Fibroblast of skin of left quadriceps (primary cell): Measurements from ENCODE around the gene VSIG10L.

Experiments used
- DNase-seq, 2 experiments: peaks; one replicate each; pipeline ENCODE4 v3.0.0-alpha.2; 2013; ENCODE audit warnings: low read depth in 2 of 2

The VSIG10L gene

DNA sequence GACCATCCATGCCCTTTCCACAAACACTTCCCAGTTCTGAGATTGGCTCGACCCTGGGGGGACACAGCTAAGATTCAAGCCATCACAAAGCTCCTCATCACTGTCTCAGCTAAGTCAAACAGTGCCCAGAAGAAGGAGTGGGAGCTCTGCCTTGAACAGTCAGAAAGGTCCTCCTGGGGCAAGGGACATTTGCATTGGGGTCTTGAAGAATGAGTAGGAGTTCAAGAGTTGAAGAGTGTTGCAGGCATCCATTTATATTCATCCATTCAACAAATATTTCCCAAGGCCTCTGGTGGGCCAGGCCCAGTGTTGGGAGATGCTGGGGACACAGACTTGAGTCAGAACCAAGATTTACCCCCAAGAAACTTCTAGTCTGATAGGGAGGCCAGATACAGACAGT lies 24.0 kb downstream of the VSIG10L start:
- DNase-seq, result no peak

DNA sequence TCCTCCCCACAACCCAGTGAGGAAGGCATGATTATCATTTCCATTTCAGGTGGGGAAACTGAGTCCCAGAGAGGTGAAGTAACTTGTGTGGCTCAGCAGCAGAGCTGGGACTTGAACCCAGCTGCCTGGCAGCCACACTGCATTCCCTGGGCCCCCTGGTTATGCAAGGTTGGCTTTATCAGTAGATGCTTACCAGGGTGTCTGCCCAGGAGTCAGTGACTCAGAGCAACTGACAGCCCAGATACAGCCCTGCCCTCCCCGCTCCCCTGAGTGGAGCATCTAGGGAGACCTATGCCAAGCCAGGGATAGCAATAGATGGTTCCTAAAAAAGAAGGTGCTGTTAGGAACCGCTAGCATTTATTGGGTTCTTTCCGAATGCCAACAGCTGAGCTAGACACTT lies 24.6 kb downstream of the VSIG10L start:
- no peak for DNase-seq

DNA sequence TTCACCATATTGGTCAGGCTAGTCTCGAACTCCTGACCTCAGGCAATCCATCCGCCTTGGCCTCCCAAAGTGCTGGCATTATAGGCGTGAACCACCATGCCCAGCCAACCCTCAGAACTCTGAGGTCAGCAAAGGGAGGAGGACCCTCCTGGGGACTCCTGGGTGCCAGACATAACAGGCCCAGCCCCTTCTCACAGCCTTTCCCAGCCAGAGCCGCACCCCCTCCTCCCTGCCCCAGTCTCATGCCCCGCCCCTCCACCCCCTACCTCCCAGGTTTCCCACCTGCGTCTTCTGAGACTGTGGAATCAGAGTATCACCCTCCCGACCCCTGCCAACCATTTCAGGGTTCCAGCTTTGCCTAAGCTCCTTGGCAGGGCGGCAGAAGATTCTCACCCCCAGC lies 25.3 kb downstream of the VSIG10L start:
- DNase-seq, result no peak

DNA sequence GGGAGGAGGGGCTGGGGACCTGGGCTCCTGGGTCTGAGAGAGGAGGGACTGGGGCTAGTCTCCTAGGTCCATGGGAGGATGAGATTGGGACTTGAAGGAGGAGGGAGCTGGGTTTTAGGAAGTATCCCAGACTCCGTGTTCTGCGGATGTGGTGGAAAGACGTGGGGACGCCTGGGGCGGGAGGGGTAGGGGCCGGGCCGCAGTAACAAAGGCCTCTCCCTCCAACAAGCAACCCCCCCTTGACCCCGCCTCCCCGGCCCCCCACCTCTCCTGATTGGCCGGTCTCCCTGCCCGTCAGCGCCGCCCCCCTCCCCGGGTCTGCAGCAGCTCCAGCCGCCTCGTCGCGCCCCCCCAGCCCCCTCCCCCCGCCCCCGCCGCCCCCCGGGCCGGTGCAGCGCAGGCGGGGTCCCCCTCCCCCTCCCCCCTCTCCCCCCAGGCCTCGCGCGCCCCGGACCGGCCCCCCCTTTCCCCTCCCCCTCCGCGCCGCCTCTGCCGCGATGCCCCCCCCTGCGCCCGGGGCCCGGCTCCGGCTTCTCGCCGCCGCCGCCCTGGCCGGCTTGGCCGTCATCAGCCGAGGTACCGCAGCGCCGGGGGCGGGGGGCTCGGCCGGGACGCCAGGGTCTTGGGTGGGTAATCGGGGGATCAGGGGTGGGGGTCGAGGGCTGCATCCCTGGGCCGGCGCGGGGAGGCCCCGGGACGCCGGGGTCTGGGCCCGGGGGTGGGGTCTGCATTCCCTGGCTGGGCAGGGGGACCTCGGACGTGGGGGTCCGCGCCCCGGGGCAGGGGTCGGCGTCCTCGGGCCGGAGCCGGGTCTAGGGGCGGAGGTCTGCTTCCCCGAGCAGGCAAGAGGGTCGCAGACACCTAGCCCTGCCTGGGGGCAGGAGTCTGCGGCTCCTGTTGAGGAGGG lies 30.3 kb downstream of the VSIG10L start, which contains the start of gene IGLON5:
TSS of gene IGLON5 (plus strand) at position 294 of the 907 bp plus-strand sequence. CDS start at position 498, 204 bp downstream.
- DNase-seq, result no peak

DNA sequence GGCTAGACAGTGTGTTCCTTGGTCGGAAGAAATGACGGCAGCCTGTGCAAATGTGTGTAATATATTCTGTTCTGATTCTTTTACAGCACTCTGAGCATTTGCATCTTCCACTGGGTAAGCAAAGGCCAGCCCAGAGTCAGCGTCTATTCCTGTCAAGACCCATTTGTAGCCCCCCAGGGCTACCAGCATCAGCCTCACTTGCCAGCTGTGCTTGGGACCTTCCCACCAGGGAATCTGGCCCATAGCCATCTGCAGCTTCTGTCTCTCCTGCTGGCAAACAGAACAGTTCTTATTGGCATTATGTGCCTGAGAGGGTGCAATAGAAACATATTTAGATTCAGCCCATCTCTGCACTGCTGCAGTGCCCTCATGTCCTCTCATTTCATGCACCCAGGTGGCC lies 36.5 kb downstream of the VSIG10L start:
- DNase-seq, result no peak

DNA sequence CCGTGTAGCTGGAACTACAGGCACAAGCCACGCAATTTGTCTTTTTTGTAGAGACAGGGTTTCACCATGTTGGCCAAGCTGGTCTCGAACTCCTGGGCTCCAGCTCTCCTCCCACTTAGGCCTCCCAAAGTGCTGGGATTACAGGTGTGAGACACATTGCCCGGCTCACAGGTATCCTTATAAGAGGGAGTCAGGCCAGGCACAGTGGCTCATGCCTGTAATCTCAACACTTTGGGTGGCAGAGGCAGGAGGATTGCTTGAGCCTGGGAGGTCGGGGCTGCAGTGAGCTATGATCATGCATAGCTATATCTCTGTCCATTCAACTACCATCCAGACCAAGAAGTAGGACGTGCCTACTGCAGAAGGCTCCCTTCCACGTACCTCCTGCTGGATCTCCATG lies 40.7 kb downstream of the VSIG10L start:
- no peak for DNase-seq

DNA sequence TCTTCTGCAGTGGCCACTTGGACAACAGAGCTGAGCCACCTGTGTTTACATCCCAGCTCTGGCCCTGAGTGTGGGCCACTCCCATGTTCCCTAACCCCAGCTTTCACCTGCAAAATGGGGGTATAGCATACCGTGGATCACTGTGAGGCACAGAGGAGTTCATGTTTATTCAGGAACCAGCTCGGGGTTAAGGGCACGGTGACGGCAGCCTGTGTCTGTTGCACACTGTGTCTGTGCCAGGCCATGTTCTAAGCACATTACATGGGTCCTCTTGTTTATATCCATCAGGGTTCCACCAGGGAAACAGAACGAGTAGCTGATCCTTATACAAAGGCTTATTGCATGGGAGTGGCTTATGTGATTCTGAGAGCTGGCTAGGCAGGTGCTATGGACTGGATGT lies 44.5 kb downstream of the VSIG10L start:
- DNase-seq, result no peak

DNA sequence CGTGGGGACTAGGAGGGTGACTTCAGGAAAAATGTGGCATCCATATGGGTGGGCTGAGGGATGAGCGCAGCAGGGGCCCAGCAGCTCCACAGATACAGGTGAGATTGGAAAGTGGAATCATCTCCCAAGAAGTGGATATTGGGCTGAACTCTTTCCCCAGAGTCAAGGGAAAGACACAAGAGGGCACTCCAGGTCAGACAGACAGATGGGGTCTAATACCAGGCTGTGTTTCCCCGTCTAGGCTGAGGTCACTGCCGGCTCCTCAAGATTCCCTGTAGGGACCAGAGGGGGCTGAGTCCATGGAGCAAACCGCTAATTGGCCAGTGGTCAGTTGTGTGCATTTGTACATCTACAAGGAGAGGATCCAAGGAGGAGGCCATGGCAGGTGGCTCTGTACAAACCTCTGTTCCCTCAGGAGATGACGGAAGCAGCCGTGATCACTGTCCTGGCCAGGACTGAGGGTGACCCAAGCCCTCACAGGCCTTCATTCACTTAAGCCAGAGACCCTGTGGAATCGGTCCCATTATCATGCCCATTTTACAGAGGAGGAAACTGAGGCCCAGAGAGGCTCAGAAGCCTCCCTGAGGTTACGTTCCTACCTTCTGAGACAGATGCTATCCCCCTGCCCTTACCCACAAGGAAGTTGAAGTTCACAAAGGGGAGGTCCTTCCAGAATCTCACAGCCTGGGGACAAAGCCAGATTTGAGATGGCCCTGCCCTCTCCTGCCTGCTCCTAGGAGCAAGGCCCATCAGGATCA lies 45.4 kb downstream of the VSIG10L start:
- DNase-seq, result no peak

DNA sequence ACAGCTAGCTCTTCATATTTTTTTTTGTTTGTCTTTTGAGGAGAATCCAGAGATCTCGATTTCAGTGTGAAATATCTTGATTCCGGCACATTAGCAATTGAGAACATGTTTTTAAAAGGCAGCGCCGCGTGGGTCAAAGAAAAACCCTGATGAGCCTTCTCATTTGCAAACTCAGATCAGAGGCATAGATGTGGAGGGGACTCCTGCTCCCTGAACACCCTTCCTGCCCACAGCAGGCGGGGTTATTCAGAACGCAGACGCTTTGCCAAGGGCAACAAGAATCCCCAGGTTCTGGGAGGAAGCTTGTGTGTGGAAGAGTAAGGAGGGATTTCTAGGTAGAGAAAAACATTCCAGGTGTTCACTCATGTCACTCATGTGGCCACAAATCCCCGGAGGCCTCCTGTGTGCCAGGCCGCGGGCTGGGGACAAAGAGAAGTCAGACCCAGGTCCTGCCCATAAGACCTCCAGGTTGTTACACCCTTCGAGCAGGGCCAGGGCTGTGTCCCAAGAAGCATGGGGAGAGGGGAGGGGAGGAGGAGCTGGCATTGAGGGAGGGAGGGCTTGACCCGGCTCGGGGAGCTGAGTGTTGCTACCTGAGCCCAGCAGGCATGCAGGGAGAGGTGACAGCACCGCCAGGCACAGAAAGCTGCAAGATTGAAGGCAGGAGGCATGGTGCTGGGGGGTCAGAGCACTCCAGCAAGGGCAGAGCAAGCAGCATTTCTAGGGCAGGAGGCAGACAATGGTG lies 46.4 kb downstream of the VSIG10L start:
- no peak for DNase-seq

DNA sequence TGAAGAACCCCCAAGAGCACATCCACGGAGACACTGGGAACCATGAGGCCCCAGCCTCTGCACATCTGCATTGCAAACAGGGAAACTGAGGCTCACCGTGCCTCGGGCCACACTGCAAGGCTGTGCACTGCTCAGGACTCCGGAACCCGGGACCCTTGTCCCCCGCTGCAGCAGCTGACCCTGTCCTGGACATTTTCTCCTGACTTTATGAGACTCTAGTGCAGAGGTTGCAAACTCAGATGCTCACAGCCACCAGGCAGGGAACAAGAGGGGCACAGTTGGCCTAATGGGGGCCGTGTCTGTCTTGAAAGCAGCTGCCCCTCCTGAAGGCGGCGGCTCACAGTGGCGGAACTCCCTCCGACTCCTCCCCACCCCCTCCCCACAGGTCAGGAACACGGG lies 47.0 kb downstream of the VSIG10L start:
- DNase-seq, result no peak

DNA sequence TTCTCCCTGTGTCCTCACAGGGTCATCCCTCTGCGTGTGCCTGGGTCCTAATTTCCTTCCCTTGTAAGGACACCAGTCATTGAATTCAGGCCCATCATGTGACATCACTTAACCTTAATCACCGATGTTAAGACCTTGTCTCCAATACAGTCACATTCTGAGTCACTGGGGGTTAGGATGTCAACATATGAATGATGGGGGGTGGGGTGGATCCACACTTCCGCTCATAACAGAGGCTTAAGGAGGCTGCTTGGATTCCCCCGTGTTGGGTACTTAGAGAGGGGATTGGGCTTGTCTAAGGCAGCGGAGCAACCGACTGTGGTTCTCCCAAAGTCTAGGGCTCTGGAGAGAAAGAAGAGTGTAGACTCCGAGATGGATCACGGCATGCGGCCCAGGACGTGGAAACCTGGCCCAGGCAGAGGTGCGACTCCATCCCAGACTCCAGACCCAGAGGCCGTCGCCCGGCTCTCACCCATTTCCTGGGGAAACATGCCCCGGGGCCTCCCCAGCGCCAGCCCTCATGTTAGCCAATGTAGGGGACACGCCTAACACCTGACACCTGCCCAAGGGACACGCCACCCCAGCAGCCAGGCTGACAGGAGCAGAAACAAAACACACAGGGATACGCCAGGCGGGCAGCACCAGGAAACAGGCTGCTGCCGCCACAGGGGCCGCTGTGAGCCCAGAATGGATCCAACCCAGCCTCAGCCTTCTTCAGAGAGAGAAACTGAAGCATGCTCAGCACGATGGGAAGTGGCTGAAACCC lies 47.5 kb downstream of the VSIG10L start:
- DNase-seq, result no peak

DNA sequence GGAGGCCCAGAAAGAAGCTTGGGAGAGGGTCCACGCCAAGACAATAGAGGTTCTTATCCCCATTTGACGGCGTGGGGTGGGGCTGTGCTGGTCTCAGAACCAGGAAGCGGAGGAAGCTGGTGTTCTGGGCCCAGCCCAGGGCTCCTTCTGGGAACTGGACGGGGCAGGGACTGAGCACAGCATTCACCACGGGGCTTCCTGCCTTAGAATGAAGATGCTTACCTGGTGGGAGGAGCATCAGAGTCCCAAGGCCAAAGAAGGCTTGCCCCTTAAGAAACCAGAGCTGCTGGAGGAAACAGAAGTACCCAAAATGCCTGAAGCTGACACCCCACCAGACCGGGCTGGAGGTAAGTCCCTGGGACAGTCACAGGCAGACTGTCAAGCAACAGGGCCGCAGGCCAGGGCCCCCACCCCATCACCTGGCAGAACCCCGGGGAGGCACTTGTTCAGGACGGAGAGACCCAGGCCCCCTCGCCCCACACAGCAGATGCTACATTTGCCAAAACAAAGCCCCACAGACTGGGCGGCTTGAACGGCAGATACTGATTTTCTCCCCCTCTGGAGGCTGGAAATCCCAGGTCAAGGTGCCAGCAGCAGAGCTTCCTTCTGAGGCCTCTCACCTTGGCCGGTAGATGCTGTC lies 48.2 kb downstream of the VSIG10L start:
- DNase-seq, result no peak

DNA sequence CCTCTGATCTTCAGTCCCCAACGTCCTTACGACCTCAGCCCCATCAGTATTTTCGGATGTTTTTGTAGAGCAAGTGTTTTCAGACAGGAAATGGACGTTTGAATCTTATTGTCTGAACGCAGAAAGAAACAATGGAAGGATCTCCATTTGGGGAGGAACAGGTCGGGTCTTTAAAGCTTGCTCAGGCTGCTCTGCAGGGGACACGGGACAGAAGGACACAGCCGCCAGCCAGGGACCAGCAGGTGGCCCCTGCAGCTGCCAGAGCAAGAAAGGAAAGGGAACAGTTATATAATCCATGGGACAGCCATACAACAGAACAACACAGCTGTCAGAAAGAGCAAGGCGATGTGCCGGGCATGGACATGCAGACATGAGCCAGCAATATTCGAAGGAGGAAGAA lies 49.0 kb downstream of the VSIG10L start:
- no peak for DNase-seq

DNA sequence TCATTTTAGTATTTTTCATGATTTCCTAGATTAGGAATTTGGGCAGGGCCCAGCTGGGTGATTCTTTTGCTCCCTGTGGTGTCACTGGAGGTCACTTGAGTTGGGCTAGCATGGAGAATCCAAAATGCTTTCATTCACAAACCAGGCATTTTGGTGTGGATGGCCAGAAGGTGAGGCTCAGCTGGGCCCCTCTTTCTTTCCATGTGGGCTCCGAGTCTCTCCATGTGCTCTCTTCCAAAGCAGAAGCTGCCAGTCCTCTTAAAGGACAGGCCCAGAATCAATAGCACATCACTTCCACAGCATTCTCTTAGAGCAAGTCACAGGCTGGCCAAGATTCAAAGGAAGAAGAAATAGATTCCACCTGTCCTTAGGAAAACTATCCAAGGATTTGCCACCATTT lies 52.3 kb downstream of the VSIG10L start:
- DNase-seq, result no peak

DNA sequence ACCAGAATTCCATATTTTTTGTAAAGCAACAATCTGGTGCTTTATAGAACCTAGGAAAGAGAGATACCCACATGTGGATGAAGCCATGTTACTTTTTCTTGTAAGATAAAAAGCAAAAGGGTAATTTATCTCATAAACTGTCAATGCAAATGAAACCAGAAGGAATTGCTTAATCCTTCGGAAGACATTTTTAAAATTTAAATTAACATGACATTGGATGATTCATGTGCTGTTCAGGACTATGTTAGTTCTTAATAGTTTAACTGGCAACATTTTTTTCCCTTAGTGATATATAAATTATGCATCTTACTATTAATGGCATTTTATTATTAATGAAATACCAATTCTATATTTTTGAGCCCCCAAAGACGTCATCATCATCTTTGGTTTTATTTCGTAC lies 56.3 kb downstream of the VSIG10L start:
- no peak for DNase-seq

DNA sequence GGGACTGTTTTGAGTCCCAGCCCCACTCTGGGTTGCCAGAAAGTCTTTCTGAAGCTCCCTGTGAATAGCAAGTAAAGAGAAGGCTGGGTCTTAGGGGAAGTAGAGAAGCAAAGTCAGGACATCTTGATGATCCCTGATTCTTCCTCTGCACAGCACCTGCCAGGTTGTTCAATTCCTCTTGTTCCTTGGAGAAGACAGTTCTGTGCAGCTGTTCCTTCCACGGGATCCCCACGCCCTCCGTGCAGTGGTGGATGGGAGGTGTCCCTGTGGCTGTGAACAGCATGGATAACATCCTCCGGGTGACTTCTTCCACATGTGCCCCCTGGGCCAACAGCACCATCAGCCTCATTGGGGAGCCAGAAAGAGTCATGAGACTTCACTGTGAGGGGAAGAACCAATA lies 59.6 kb downstream of the VSIG10L start:
- DNase-seq, result no peak
